ENCODE measurements around the gene RFTN2. TPM values are rescaled to one million over a fixed set of nuclear protein-coding genes. Genes with fewer than 3 reads are reported as not detected.

Gene RFTN2
- total and polyA plus RNA-seq, 9 donors, result 10.3 to 25.9 (median 16.8) TPM

- WGBS (ENCODE audit: insufficient coverage), result no CpG with 5 or more reads among the region's 1 CpG
- no peaks in the 10 kb centered on the region for H3K4me1 ChIP-seq (ENCODE audit: control insufficient read depth, insufficient read depth, low read length)
- H3K9me3 ChIP-seq (replicated peaks; ENCODE audit: control insufficient read depth, low read depth, low read length), result no peaks in the 10 kb centered on the region
- H3K4me3 ChIP-seq (ENCODE audit: low read length), result no peak overlapping the region
- DNase-seq, result no peak
- H3K27ac ChIP-seq (ENCODE audit: low read length), result no peak overlapping the region
- peaks cover 33% of the 10 kb centered on the region for H3K36me3 ChIP-seq (ENCODE audit: control insufficient read depth, insufficient read depth, low read length)
- H3K27me3 ChIP-seq (ENCODE audit: control insufficient read depth, insufficient read depth, low read length), result no peaks in the 10 kb centered on the region
These were observed 61.8 kb downstream of the RFTN2 start for GRCh38 chr2:197613509-197613987.

GRCh38 chr2:197606180-197606579, 69.2 kb downstream of the RFTN2 start:
- Histone ChIP-seq H3K4me1 (ENCODE audit: control insufficient read depth, insufficient read depth, low read length) (no peaks in the 10 kb centered on the region), H3K9me3 (replicated peaks; ENCODE audit: control insufficient read depth, low read depth, low read length) (no peaks in the 10 kb centered on the region), H3K27me3 (ENCODE audit: control insufficient read depth, insufficient read depth, low read length) (no peaks in the 10 kb centered on the region), H3K4me3 (ENCODE audit: low read length) (no peak overlapping the region), H3K36me3 (ENCODE audit: control insufficient read depth, insufficient read depth, low read length) (no peaks in the 10 kb centered on the region), H3K27ac (ENCODE audit: low read length) (no peak overlapping the region)
- no CpG with 5 or more reads among the region's 2 CpGs for WGBS (ENCODE audit: insufficient coverage)
- no peak for DNase-seq

- no peak overlapping the region for H3K4me3 ChIP-seq (ENCODE audit: low read length)
- no peak for DNase-seq
These were observed 71.1 kb downstream of the RFTN2 start for GRCh38 chr2:197604117-197604860.

DNA sequence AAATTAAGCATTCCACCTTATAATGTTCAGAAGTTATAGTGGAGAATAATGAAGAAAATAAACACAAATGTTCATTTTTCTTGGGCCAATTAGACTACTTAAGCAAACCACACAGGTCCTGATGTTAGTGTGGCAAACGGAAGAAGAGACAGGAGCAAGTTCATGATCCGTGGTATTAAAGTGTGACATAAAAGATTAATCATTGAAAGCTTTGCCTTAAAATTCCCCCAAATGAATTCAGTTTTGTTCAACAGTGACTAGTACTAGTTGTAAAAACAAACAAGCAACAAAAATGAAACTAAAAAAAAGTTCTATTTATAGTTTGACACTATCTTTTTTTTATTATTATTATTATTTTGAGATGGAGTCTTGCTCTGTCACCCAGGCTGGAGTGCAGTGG, 73.7 kb downstream of the RFTN2 start:
- WGBS (ENCODE audit: insufficient coverage), result no CpG with 5 or more reads among the region's 2 CpGs

More at GRCh38 chr2:197604117-197604860, 71.1 kb downstream of the RFTN2 start:
- no peaks in the 10 kb centered on the region for H3K27me3 ChIP-seq (ENCODE audit: control insufficient read depth, insufficient read depth, low read length)
- no peak overlapping the region for H3K27ac ChIP-seq (ENCODE audit: low read length)
- H3K9me3 ChIP-seq (replicated peaks; ENCODE audit: control insufficient read depth, low read depth, low read length), result no peaks in the 10 kb centered on the region
- no peaks in the 10 kb centered on the region for H3K36me3 ChIP-seq (ENCODE audit: control insufficient read depth, insufficient read depth, low read length)
- whole genome bisulfite sequencing (ENCODE audit: insufficient coverage), result no CpG with 5 or more reads among the region's 1 CpG
- no peaks in the 10 kb centered on the region for H3K4me1 ChIP-seq (ENCODE audit: control insufficient read depth, insufficient read depth, low read length)

DNA sequence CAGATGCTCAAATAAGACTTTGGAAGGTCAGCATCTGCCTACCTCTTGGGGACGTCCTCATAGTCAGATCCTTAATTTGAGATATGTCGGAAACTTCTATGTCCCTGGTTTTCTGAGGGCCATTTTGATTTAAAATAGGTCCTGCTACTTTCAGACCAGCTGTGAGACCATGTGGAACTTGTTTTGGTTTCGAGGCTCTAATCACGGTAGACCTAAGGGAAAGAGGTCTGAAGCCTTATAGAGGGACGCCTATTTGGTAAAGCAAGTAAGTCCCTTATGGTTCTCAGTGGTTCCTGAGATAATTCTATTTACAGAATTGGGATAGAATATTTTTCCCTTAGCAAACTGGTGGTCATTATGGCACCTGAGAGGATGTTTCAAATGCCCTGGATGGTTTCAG, 75.1 kb downstream of the RFTN2 start:
- Histone ChIP-seq H3K27me3 (ENCODE audit: control insufficient read depth, insufficient read depth, low read length) (no peaks in the 10 kb centered on the region), H3K27ac (ENCODE audit: low read length) (no peak overlapping the region), H3K4me3 (ENCODE audit: low read length) (no peak overlapping the region), H3K9me3 (replicated peaks; ENCODE audit: control insufficient read depth, low read depth, low read length) (no peaks in the 10 kb centered on the region), H3K36me3 (ENCODE audit: control insufficient read depth, insufficient read depth, low read length) (peaks cover 2% of the 10 kb centered on the region), H3K4me1 (ENCODE audit: control insufficient read depth, insufficient read depth, low read length) (peaks cover 2% of the 10 kb centered on the region)
- 83% methylated on average over 1 of the region's 5 CpGs for WGBS (ENCODE audit: insufficient coverage)
- DNase-seq, result no peak

More for the DNA sequence above, 73.7 kb downstream of the RFTN2 start:
- no peaks in the 10 kb centered on the region for H3K27me3 ChIP-seq (ENCODE audit: control insufficient read depth, insufficient read depth, low read length)
- H3K9me3 ChIP-seq (replicated peaks; ENCODE audit: control insufficient read depth, low read depth, low read length), result no peaks in the 10 kb centered on the region
- peaks cover 2% of the 10 kb centered on the region for H3K4me1 ChIP-seq (ENCODE audit: control insufficient read depth, insufficient read depth, low read length)
- no peak for DNase-seq
- H3K27ac ChIP-seq (ENCODE audit: low read length), result no peak overlapping the region
- no peak overlapping the region for H3K4me3 ChIP-seq (ENCODE audit: low read length)
- peaks cover 2% of the 10 kb centered on the region for H3K36me3 ChIP-seq (ENCODE audit: control insufficient read depth, insufficient read depth, low read length)

GRCh38 chr2:197599285-197599965, 76.0 kb downstream of the RFTN2 start:
- WGBS (ENCODE audit: insufficient coverage), result 80% methylated on average over 2 of the region's 11 CpGs
- no peak overlapping the region for H3K4me3 ChIP-seq (ENCODE audit: low read length)
- H3K27ac ChIP-seq (ENCODE audit: low read length), result no peak overlapping the region
- H3K27me3 ChIP-seq (ENCODE audit: control insufficient read depth, insufficient read depth, low read length), result no peaks in the 10 kb centered on the region
- H3K36me3 ChIP-seq (ENCODE audit: control insufficient read depth, insufficient read depth, low read length), result peaks cover 3% of the 10 kb centered on the region
- no peak for DNase-seq
- H3K4me1 ChIP-seq (ENCODE audit: control insufficient read depth, insufficient read depth, low read length), result peaks cover 2% of the 10 kb centered on the region
- H3K9me3 ChIP-seq (replicated peaks; ENCODE audit: control insufficient read depth, low read depth, low read length), result no peaks in the 10 kb centered on the region

GRCh38 chr2:197598450-197598849, 76.9 kb downstream of the RFTN2 start:
- Histone ChIP-seq H3K27me3 (ENCODE audit: control insufficient read depth, insufficient read depth, low read length) (no peaks in the 10 kb centered on the region), H3K4me1 (ENCODE audit: control insufficient read depth, insufficient read depth, low read length) (peaks cover 2% of the 10 kb centered on the region), H3K4me3 (ENCODE audit: low read length) (no peak overlapping the region), H3K27ac (ENCODE audit: low read length) (no peak overlapping the region), H3K36me3 (ENCODE audit: control insufficient read depth, insufficient read depth, low read length) (peaks cover 6% of the 10 kb centered on the region), H3K9me3 (replicated peaks; ENCODE audit: control insufficient read depth, low read depth, low read length) (no peaks in the 10 kb centered on the region)
- 100% methylated on average over 2 of the region's 5 CpGs for WGBS (ENCODE audit: insufficient coverage)
- DNase-seq, result no peak

DNA sequence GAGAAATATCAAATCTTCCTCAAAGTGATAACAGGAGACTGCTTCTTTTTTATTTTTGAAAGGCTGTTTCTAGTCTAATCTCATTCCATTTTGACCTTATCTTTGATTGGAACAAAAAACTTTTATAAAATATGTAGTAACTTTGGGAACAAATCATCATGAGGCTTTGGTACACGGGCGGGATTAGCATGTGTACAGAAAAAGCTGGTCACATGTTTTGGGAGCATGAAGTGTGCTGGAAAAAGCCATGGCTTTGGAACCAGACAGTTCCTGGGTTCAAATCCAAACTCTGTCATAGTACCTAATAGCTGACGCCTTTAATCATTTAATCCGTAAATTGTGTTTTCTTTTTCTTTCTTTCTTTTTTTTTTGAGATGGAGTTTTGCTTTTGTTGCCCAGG, 78.2 kb downstream of the RFTN2 start:
- Histone ChIP-seq H3K9me3 (replicated peaks; ENCODE audit: control insufficient read depth, low read depth, low read length) (no peaks in the 10 kb centered on the region), H3K27me3 (ENCODE audit: control insufficient read depth, insufficient read depth, low read length) (no peaks in the 10 kb centered on the region), H3K4me1 (ENCODE audit: control insufficient read depth, insufficient read depth, low read length) (peaks cover 2% of the 10 kb centered on the region), H3K4me3 (ENCODE audit: low read length) (no peak overlapping the region), H3K27ac (ENCODE audit: low read length) (peak overlapping the region; percentile 75), H3K36me3 (ENCODE audit: control insufficient read depth, insufficient read depth, low read length) (peaks cover 6% of the 10 kb centered on the region)
- WGBS (ENCODE audit: insufficient coverage), result no CpG with 5 or more reads among the region's 4 CpGs
- peak; percentile 23 for DNase-seq

DNA sequence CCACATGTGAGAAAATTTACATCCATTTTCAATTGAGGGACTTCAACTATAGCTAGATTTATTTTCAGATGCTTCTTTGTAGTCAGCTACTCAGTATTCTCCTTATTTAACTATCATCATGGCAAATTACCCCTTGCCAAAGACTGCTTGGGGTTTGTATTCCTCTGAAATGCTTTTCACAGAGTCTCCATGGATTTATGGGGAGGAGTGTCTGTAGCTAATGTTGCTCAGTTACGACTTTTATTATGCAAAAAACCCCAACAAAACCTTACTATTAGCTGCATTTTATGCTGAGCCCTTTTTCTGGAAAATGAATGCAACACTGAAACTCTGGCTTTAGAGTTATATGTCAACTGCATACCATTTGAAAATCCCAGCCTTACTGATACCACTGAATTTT, 78.6 kb downstream of the RFTN2 start:
- Histone ChIP-seq H3K27me3 (ENCODE audit: control insufficient read depth, insufficient read depth, low read length) (no peaks in the 10 kb centered on the region), H3K9me3 (replicated peaks; ENCODE audit: control insufficient read depth, low read depth, low read length) (no peaks in the 10 kb centered on the region), H3K4me1 (ENCODE audit: control insufficient read depth, insufficient read depth, low read length) (peaks cover 2% of the 10 kb centered on the region), H3K27ac (ENCODE audit: low read length) (peak overlapping the region; percentile 78), H3K4me3 (ENCODE audit: low read length) (no peak overlapping the region), H3K36me3 (ENCODE audit: control insufficient read depth, insufficient read depth, low read length) (peaks cover 8% of the 10 kb centered on the region)
- DNase-seq, result peak; percentile 92
- no CpG with 5 or more reads among the region's 1 CpG for WGBS (ENCODE audit: insufficient coverage)

GRCh38 chr2:197591339-197592072, 83.9 kb downstream of the RFTN2 start:
- no peaks in the 10 kb centered on the region for H3K4me1 ChIP-seq (ENCODE audit: control insufficient read depth, insufficient read depth, low read length)
- no peak overlapping the region for H3K27ac ChIP-seq (ENCODE audit: low read length)
- peaks cover 18% of the 10 kb centered on the region for H3K36me3 ChIP-seq (ENCODE audit: control insufficient read depth, insufficient read depth, low read length)
- DNase-seq, result no peak
- H3K4me3 ChIP-seq (ENCODE audit: low read length), result no peak overlapping the region
- 99% methylated on average over 25 of the region's 32 CpGs for WGBS (ENCODE audit: insufficient coverage)
- H3K27me3 ChIP-seq (ENCODE audit: control insufficient read depth, insufficient read depth, low read length), result no peaks in the 10 kb centered on the region
- H3K9me3 ChIP-seq (replicated peaks; ENCODE audit: control insufficient read depth, low read depth, low read length), result no peaks in the 10 kb centered on the region
